ENCODE measurements around the gene SPIC.

SPIC gene

DNA sequence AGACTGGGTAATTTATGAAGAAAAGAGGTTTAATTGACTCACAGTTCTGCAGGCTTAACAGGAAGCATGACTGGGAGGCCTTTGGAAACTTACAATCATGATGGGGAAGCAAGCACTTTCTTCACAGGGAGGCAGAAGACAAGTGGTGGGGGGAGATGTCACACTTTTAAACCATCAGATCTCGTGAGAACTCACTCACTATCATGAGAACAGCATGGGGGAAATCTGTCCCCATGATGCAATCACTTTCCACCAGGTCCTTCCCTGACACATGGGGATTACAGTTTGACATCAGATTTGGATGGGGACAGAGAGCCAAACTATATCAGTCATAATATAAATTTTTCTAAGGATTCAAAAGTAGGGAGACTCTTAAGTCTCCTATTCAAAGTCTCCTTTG is 46.0 kb downstream of the SPIC start:
- Histone ChIP-seq H3K4me3 (ENCODE audit: low read length) (no peak overlapping the region), H4K20me1 (ENCODE audit: insufficient read depth, low read length) (no peaks in the 10 kb centered on the region), H3K36me3 (replicated peaks; ENCODE audit: low read depth, low read length) (no peaks in the 10 kb centered on the region), H3K79me2 (ENCODE audit: low read length) (no peaks in the 10 kb centered on the region), H3K4me1 (ENCODE audit: low read length) (no peaks in the 10 kb centered on the region), H2AFZ (ENCODE audit: low read depth, low read length) (no peak overlapping the region), H3K9me3 (ENCODE audit: insufficient read depth, low read length) (no peaks in the 10 kb centered on the region), H3K27ac (ENCODE audit: low read length) (no peak overlapping the region), H3K27me3 (ENCODE audit: low read depth, low read length) (0 out of 2 replicates have a peak, but pooled peaks cover 2% of the 10 kb centered on the region), H3K4me2 (ENCODE audit: low read length) (no peak overlapping the region), H3K9ac (ENCODE audit: low read length) (no peak overlapping the region)
- TF ChIP-seq, protein P1, sequence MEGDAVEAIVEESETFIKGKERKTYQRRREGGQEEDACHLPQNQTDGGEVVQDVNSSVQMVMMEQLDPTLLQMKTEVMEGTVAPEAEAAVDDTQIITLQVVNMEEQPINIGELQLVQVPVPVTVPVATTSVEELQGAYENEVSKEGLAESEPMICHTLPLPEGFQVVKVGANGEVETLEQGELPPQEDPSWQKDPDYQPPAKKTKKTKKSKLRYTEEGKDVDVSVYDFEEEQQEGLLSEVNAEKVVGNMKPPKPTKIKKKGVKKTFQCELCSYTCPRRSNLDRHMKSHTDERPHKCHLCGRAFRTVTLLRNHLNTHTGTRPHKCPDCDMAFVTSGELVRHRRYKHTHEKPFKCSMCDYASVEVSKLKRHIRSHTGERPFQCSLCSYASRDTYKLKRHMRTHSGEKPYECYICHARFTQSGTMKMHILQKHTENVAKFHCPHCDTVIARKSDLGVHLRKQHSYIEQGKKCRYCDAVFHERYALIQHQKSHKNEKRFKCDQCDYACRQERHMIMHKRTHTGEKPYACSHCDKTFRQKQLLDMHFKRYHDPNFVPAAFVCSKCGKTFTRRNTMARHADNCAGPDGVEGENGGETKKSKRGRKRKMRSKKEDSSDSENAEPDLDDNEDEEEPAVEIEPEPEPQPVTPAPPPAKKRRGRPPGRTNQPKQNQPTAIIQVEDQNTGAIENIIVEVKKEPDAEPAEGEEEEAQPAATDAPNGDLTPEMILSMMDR (IDR thresholded peaks at IDR 0.05; ENCODE audit: low read depth, low read length): no peak
- no peak for TF ChIP-seq EZH2phosphoT487 (IDR thresholded peaks at IDR 0.05; ENCODE audit: low read depth)

DNA sequence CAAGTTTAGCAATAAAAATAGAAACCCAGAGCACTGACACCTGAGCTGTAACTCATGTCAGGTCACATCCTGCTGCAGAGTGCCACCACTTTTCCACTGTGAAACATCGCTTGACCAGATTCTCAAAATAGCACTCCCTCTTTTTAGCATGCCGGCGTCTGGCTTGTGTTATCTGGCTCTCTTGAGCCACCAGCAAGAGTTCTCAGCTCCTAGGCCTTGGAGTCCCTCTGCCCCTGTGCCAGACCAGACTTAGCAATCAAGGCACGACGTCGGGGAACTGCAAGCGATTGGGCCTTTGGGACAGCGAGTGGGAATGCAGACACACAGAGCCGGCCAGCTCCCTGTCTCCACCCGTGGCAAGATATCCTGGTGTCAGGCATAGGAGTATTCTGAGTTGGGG is 52.5 kb downstream of the SPIC start:
- Histone ChIP-seq H3K27me3 (ENCODE audit: low read depth, low read length) (no peaks in the 10 kb centered on the region), H3K27ac (ENCODE audit: low read length) (no peak overlapping the region), H2AFZ (ENCODE audit: low read depth, low read length) (no peak overlapping the region), H3K9me3 (ENCODE audit: insufficient read depth, low read length) (no peaks in the 10 kb centered on the region), H3K79me2 (ENCODE audit: low read length) (no peaks in the 10 kb centered on the region), H3K4me3 (ENCODE audit: low read length) (no peak overlapping the region), H4K20me1 (ENCODE audit: insufficient read depth, low read length) (no peaks in the 10 kb centered on the region), H3K9ac (ENCODE audit: low read length) (no peak overlapping the region), H3K36me3 (replicated peaks; ENCODE audit: low read depth, low read length) (no peaks in the 10 kb centered on the region), H3K4me2 (ENCODE audit: low read length) (no peak overlapping the region), H3K4me1 (ENCODE audit: low read length) (no peaks in the 10 kb centered on the region)
- TF ChIP-seq, protein P1 (IDR thresholded peaks at IDR 0.05; ENCODE audit: low read depth, low read length): no peak
- TF ChIP-seq EZH2phosphoT487 (IDR thresholded peaks at IDR 0.05; ENCODE audit: low read depth): no peak

DNA sequence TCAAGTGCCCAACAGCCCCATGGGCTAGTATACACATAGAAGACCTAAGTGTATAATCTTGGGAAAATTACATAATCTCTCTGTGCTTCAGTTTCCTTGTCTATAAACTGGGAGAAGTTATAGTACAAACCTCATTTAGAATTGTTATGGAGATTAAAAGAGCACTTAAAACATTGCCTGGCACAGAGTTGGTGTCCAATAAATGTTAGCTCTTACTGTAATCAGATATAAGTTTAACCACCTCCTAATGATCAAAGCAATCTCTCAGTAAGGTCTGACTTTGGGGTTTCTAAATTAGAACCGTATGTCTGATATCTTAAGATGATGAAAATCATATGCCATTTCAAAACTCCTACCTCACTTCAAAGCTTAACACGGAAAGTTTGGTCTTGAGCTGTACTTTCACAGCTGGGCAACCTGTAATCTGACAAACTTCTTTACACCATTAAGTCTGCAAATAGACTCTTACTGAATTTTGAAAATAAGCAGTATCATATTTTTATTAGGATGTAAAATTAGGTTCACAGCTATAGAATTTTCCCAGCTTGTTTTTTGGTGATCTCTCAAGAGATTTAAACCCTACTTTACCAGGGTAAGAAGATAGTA is 61.0 kb downstream of the SPIC start:
- no peak overlapping the region for H3K4me3 ChIP-seq (ENCODE audit: low read length)
- H3K79me2 ChIP-seq (ENCODE audit: low read length): no peaks in the 10 kb centered on the region
- no peak overlapping the region for H3K9ac ChIP-seq (ENCODE audit: low read length)
- no peak overlapping the region for H2AFZ ChIP-seq (ENCODE audit: low read depth, low read length)
- H3K27me3 ChIP-seq (ENCODE audit: low read depth, low read length): peaks cover 10% of the 10 kb centered on the region
- TF ChIP-seq, protein P1 (IDR thresholded peaks at IDR 0.05; ENCODE audit: low read depth, low read length): no peak
- no peak for TF ChIP-seq EZH2phosphoT487 (IDR thresholded peaks at IDR 0.05; ENCODE audit: low read depth)
- no peak overlapping the region for H3K27ac ChIP-seq (ENCODE audit: low read length)
- H3K9me3 ChIP-seq (ENCODE audit: insufficient read depth, low read length): no peaks in the 10 kb centered on the region
- H4K20me1 ChIP-seq (ENCODE audit: insufficient read depth, low read length): no peaks in the 10 kb centered on the region
- H3K4me1 ChIP-seq (ENCODE audit: low read length): no peaks in the 10 kb centered on the region
- no peak overlapping the region for H3K4me2 ChIP-seq (ENCODE audit: low read length)
- H3K36me3 ChIP-seq (replicated peaks; ENCODE audit: low read depth, low read length): no peaks in the 10 kb centered on the region

Data from OCI-LY3 (cell line).